ENCODE results near the gene FBXL17. TPM values are rescaled to one million over a fixed set of nuclear protein-coding genes. Genes with fewer than 3 reads are reported as not detected.

Gene FBXL17
- total and polyA plus RNA-seq, 7 donors, result 6.2 to 36.1 (median 30.3) TPM

DNA sequence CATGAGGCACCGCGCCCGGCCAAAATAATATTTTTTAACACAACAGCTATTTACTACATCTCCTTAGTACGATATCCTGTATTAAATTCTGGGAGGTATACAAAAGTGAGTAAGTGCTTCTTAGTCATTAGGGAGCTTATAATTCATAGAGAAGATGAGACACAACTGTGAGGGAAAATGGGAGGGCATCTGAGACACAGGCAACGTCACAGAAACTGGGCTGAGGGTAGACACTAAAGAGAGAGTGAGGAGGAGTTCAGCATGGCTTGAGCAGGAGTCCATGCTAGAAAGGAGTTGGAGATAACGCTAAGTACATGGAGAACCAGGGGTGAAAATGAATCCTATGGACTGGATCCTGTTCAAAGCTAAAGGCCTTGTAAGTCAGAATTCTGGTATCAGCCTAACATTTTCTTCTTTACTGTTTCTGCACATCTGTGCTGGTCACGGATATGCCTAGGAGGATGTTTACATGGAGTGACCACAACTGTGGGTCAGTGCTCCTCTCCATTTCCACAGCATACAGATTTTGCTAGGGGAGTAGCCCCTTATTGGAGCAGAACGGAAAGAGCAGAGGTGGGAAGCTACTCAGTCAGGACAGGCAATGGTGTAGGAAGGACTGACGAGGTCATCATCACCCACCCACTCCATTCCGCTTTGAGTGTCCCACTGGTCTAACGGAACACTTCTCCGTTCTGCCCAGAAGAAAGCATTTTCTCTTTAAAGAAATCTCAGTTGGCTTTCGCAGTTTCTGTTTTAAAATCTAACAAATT lies 400.8 kb downstream of the FBXL17 start:
- 93 to 96% (median 94%) methylated on average over 13 of the region's 13 CpGs for WGBS, 3 donors

DNA sequence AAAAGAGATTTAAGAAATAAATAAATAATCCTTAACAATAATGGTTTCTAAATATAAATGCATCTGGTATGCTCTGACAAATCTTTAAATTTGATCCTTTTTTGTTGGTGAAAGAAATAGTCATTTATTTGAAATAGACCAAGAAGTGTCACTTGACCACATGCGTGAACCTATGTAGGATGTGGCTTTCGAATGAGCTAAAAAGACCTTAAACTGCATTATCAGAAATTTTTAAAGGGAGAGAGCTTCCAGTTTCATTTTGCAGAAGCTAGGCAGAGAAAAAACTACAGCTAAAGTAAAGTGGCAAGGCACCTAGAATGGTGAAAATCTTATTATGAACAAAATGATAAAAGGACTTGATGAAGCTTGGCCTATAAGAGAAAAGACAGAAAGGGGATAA lies 402.0 kb downstream of the FBXL17 start:
- H3K36me3 ChIP-seq (ENCODE audit: insufficient read depth in 1 of 2, low read depth in 1 of 2), result no peaks in the 10 kb centered on the region
- no peaks in the 10 kb centered on the region for H3K9me3 ChIP-seq
- H3K27me3 ChIP-seq (ENCODE audit: insufficient read depth in 3 of 3, low read length in 2 of 3), result no peaks in the 10 kb centered on the region
- 92 to 94% (median 93%) methylated on average over 2 of the region's 2 CpGs for WGBS, 3 donors
- no peak for ATAC-seq
- H3K27ac ChIP-seq, result no peak overlapping the region
- H3K4me1 ChIP-seq, result no peaks in the 10 kb centered on the region
- intact Hi-C loops (cut with DNase I), result no loop called here
- TF ChIP-seq, protein P1, sequence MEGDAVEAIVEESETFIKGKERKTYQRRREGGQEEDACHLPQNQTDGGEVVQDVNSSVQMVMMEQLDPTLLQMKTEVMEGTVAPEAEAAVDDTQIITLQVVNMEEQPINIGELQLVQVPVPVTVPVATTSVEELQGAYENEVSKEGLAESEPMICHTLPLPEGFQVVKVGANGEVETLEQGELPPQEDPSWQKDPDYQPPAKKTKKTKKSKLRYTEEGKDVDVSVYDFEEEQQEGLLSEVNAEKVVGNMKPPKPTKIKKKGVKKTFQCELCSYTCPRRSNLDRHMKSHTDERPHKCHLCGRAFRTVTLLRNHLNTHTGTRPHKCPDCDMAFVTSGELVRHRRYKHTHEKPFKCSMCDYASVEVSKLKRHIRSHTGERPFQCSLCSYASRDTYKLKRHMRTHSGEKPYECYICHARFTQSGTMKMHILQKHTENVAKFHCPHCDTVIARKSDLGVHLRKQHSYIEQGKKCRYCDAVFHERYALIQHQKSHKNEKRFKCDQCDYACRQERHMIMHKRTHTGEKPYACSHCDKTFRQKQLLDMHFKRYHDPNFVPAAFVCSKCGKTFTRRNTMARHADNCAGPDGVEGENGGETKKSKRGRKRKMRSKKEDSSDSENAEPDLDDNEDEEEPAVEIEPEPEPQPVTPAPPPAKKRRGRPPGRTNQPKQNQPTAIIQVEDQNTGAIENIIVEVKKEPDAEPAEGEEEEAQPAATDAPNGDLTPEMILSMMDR (IDR thresholded peaks at IDR 0.05), result no peak
- DNase-seq, result no peak
- no peak overlapping the region for H3K4me3 ChIP-seq

More for the DNA sequence above, 400.8 kb downstream of the FBXL17 start:
- no peak overlapping the region for H3K27ac ChIP-seq
- H3K36me3 ChIP-seq (ENCODE audit: insufficient read depth in 1 of 2, low read depth in 1 of 2), result no peaks in the 10 kb centered on the region
- H3K9me3 ChIP-seq, result no peaks in the 10 kb centered on the region
- no peak overlapping the region for H3K4me3 ChIP-seq
- intact Hi-C loops (cut with DNase I), result no loop called here
- ATAC-seq, result no peak
- H3K4me1 ChIP-seq, result peaks cover 6% of the 10 kb centered on the region
- TF ChIP-seq, protein P1 (IDR thresholded peaks at IDR 0.05), result no peak
- no peaks in the 10 kb centered on the region for H3K27me3 ChIP-seq (ENCODE audit: insufficient read depth in 3 of 3, low read length in 2 of 3)
- DNase-seq, result no peak

DNA sequence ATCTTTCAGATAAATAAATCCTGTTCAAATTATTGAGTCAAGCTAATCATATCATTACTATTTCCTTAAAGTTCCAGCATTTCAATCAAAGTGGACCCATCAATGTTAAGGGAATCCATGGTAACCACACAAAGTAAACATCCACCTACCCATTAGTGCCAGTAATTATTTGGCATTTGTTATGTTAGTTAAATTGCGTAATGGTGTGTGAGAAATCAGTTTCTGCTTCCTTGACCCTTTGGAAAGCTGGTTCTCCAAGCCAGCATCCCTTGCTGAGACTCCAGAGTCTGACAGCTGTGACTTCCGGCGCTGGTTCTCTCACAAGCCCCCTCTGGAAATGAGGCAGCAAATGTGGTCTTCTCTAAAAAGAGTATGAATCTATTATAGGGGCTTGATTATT lies 402.6 kb downstream of the FBXL17 start:
- H3K27ac ChIP-seq, result no peak overlapping the region
- no peak overlapping the region for H3K4me3 ChIP-seq
- ATAC-seq, result no peak
- no peak for DNase-seq
- no peaks in the 10 kb centered on the region for H3K9me3 ChIP-seq
- WGBS, 3 donors, result 62 to 79% (median 65%) methylated on average over 3 of the region's 3 CpGs
- H3K36me3 ChIP-seq (ENCODE audit: insufficient read depth in 1 of 2, low read depth in 1 of 2), result no peaks in the 10 kb centered on the region
- TF ChIP-seq, protein P1 (IDR thresholded peaks at IDR 0.05), result no peak
- H3K27me3 ChIP-seq (ENCODE audit: insufficient read depth in 3 of 3, low read length in 2 of 3), result no peaks in the 10 kb centered on the region
- H3K4me1 ChIP-seq, result no peaks in the 10 kb centered on the region
- intact Hi-C loops (cut with DNase I), result no loop called here

DNA sequence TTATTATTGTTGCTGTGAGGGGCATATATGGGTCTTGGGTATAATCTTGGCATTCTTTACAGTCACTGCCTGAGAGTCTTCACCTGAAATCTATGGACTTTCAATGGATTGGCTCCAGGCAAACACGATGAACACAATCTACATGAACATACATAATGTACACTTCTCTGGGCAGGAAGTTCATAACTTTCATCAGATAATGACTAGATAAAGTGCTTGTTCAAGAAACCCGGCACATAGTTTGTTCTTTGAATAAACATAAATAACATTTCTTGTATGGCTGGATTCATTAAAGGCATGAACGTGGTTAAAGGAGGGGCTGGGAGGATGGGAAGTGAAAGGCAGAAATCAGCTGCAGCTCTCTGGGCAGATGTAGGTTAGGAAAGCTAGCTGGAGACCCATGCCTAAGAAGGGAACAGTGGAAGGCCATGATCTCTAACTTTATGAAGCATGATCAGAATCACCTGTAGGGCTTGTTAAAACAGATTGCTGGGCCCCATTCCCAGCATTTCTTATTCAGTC lies 404.3 kb downstream of the FBXL17 start:
- ATAC-seq, result no peak
- intact Hi-C loops (cut with DNase I), result no loop called here
- Histone ChIP-seq H3K27me3 (ENCODE audit: insufficient read depth in 3 of 3, low read length in 2 of 3) (no peaks in the 10 kb centered on the region), H3K4me3 (no peak overlapping the region), H3K4me1 (no peaks in the 10 kb centered on the region), H3K36me3 (ENCODE audit: insufficient read depth in 1 of 2, low read depth in 1 of 2) (no peaks in the 10 kb centered on the region), H3K9me3 (no peaks in the 10 kb centered on the region), H3K27ac (no peak overlapping the region)
- TF ChIP-seq, protein P1 (IDR thresholded peaks at IDR 0.05), result no peak
- 89 to 92% (median 89%) methylated on average over 3 of the region's 3 CpGs for WGBS, 3 donors
- no peak for DNase-seq

All from psoas muscle (tissue), 8 donors.